Panc1 (cell line): ENCODE measurements around the gene KRT9. TPM values are rescaled to one million over a fixed set of nuclear protein-coding genes. Genes with fewer than 3 reads are reported as not detected.
"Not testable (repeated sequence)": the region's sequence is repeated elsewhere in the genome, so short reads cannot be mapped to it uniquely, and the experiment has no call there.

Experiments
- ATAC-seq: fragments of 200-7000 bp; cut with Tn5 transposase; 2 replicates; pipeline ENCODE4 v1.9.1; 2020; ENCODE audit warnings: mild to moderate bottlenecking, moderate library complexity
- BruUV-seq: library from RNA; stranded (reverse); fragments of 400-500 nt; replicated peaks from 2 replicates; lab custom pipeline; 2021; lab: Mats Ljungman, UMichigan
- CTCF ChIA-PET: fragments of 300-600 bp; sonication (Branson Sonifier 250); formaldehyde crosslinking; loops from one replicate; lab custom pipeline; 2022; ENCODE audit warnings: antibody characterized with exemption; lab: Charles Lee
- POLR2A ChIA-PET: fragments of 300-600 bp; sonication (Branson Sonifier 250); formaldehyde crosslinking; loops from one replicate; lab custom pipeline; 2022; ENCODE audit warnings: antibody characterized with exemption; lab: Charles Lee
- DNase-seq: peaks from one replicate; pipeline ENCODE4 v3.0.0-alpha.2; 2010; ENCODE audit warnings: low read depth, low spot score
- H3K27ac ChIP-seq: 2 replicates; pipeline ENCODE4 v1.5.1; 2011; ENCODE audit warnings: mild to moderate bottlenecking, low read length, inconsistent platforms
- H3K27me3 ChIP-seq: fragments of 200-500 bp; sonication (Bioruptor generic); 2 replicates; pipeline ENCODE4 v1.6.0; 2014; ENCODE audit warnings: low read length, inconsistent platforms; ENCODE audit not compliant: control insufficient read depth, insufficient read depth
- H3K36me3 ChIP-seq: fragments of 200-500 bp; sonication (Bioruptor generic); 2 replicates; pipeline ENCODE4 v1.5.1; 2014; ENCODE audit warnings: inconsistent platforms, mild to moderate bottlenecking, low read length, moderate library complexity; ENCODE audit not compliant: control insufficient read depth, insufficient read depth
- H3K4me1 ChIP-seq: 2 replicates; pipeline ENCODE4 v1.5.1; 2011; ENCODE audit warnings: inconsistent platforms, mild to moderate bottlenecking, low read length, moderate library complexity; ENCODE audit not compliant: control insufficient read depth, insufficient read depth
- H3K4me3 ChIP-seq, 2 experiments: 2 replicates each; pipeline ENCODE4 v1.5.1; 2011 to 2012; ENCODE audit warnings: low read depth in 2 of 2, low read length in 2 of 2, mild to moderate bottlenecking in 2 of 2, inconsistent platforms in 1 of 2, moderate library complexity in 1 of 2
- H3K9me3 ChIP-seq: fragments of 200-500 bp; sonication (Bioruptor generic); 2 replicates; pipeline ENCODE4 v1.5.1; 2014; ENCODE audit warnings: low read depth, mild to moderate bottlenecking, inconsistent platforms, low read length, moderate library complexity; ENCODE audit not compliant: control insufficient read depth, insufficient read depth
- POLR2AphosphoS5 ChIP-seq: IDR thresholded peaks from 2 replicates; pipeline ENCODE4 v1.6.1; 2012; ENCODE audit warnings: mild to moderate bottlenecking, low read depth, low read length, moderate library complexity
- REST ChIP-seq, 2 experiments: IDR thresholded peaks; 2 replicates each; pipeline ENCODE4 v1.6.1; 2011 to 2012; ENCODE audit warnings: low read depth in 2 of 2, control low read depth in 1 of 2, low read length in 1 of 2, mild to moderate bottlenecking in 1 of 2, moderate library complexity in 1 of 2; ENCODE audit not compliant: insufficient read depth in 1 of 2
- SIN3A ChIP-seq: IDR thresholded peaks from 2 replicates; pipeline ENCODE4 v1.6.1; 2012; ENCODE audit warnings: low read depth, mild to moderate bottlenecking, low read length, moderate library complexity, borderline replicate concordance; ENCODE audit not compliant: insufficient read depth
- TCF7L2 ChIP-seq: IDR thresholded peaks from 2 replicates; pipeline ENCODE4 v1.6.1; 2011; ENCODE audit warnings: mild to moderate bottlenecking, low read depth, low read length, inconsistent platforms
- in situ Hi-C: cut with HindIII; loops from 2 replicates; pipeline ENCODE4 v1.10.0; 2016; ENCODE audit warnings: low sequenced_read_pairs, low pct_unique_long_range_greater_than_20kb
- intact Hi-C: fragments of 100-400 bp; cut with micrococcal nuclease; formaldehyde crosslinking; loops from one replicate; pipeline ENCODE4 v1.10.0; 2022; ENCODE audit not compliant: unreplicated experiment
- total RNA-seq: library from RNA; stranded (reverse); gene quantifications from one replicate; pipeline ENCODE4 v1.2.1, GENCODE V29; 2021; ENCODE audit not compliant: unreplicated experiment
- TF ChIP-seq, protein P1 (sequence below): fragments of 450-650 bp; IDR thresholded peaks from 2 replicates; pipeline ENCODE4 v1.5.1; 2017; ENCODE audit warnings: mild to moderate bottlenecking

KRT9 gene
- total RNA-seq, 1 experiment from 2014 or later, result not detected

- no peaks in the 10 kb centered on the region for H3K27me3 ChIP-seq
- no peak for TF ChIP-seq POLR2AphosphoS5
- no peak for TF ChIP-seq REST (IDR thresholded peaks at IDR 0.05; ENCODE audit: insufficient read depth in 1 of 2, low read depth in 2 of 2, low read length in 1 of 2)
- no peak for TF ChIP-seq SIN3A
- TF ChIP-seq, protein P1, sequence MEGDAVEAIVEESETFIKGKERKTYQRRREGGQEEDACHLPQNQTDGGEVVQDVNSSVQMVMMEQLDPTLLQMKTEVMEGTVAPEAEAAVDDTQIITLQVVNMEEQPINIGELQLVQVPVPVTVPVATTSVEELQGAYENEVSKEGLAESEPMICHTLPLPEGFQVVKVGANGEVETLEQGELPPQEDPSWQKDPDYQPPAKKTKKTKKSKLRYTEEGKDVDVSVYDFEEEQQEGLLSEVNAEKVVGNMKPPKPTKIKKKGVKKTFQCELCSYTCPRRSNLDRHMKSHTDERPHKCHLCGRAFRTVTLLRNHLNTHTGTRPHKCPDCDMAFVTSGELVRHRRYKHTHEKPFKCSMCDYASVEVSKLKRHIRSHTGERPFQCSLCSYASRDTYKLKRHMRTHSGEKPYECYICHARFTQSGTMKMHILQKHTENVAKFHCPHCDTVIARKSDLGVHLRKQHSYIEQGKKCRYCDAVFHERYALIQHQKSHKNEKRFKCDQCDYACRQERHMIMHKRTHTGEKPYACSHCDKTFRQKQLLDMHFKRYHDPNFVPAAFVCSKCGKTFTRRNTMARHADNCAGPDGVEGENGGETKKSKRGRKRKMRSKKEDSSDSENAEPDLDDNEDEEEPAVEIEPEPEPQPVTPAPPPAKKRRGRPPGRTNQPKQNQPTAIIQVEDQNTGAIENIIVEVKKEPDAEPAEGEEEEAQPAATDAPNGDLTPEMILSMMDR, result no peak
- no peak for TF ChIP-seq TCF7L2
- in situ Hi-C loops, result no loop called here
- H3K27ac ChIP-seq, result no peak overlapping the region
- ATAC-seq (peak; percentile 30), DNase-seq (no peak)
- POLR2A ChIA-PET, result no interaction called here
- no peaks in the 10 kb centered on the region for H3K36me3 ChIP-seq
- no peaks in the 10 kb centered on the region for H3K9me3 ChIP-seq
- CTCF ChIA-PET, result no interaction called here
- BruUV-seq, result no TSS peak
- peaks cover 7% of the 10 kb centered on the region for H3K4me1 ChIP-seq
- H3K4me3 ChIP-seq, result no peak overlapping the region
- intact Hi-C loops, result no loop called here
Observed at GRCh38 chr17:41617698-41618097, 45.8 kb upstream of the KRT9 start.

GRCh38 chr17:41617136-41617535 lies 45.3 kb upstream of the KRT9 start:
- Histone ChIP-seq H3K36me3 (no peaks in the 10 kb centered on the region), H3K4me3 (no peak overlapping the region), H3K9me3 (no peaks in the 10 kb centered on the region), H3K27me3 (no peaks in the 10 kb centered on the region), H3K4me1 (peaks cover 8% of the 10 kb centered on the region), H3K27ac (no peak overlapping the region)
- intact Hi-C loops (no loop called here), in situ Hi-C loops (no loop called here)
- no TSS peak for BruUV-seq
- no peak; the same call in 1 of the 2 replicates for ATAC-seq
- no peak for TF ChIP-seq SIN3A
- TF ChIP-seq, protein P1, result no peak
- no peak for TF ChIP-seq TCF7L2
- TF ChIP-seq POLR2AphosphoS5, result no peak
- no peak for TF ChIP-seq REST (IDR thresholded peaks at IDR 0.05; ENCODE audit: insufficient read depth in 1 of 2, low read depth in 2 of 2, low read length in 1 of 2)
- POLR2A ChIA-PET, result no interaction called here
- CTCF ChIA-PET, result interaction anchor here (0.6 kb wide), 1 partner anchor 46 kb away, joined by 4 read pairs; no protein-coding TSS in a partner anchor
- DNase-seq, result no peak

DNA sequence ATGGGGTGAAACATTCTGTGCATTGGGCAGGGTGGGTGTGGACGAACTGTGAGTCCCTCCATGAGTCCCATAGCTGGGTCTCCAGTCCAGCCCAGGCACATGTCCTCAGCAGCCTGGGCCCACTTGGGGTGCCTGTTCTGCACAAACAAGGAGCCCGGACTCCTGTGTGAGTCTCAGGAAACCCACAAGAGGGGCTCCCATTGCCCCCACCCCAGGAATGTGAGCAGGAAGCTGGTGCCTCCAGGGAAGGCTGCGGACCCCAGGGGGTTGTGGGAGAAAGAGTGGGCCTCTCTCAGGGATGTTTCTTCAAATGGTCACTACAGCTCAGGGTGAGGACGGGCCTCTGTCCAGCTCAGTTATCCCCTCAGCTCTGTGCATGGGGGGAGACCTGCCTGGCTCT lies 44.6 kb upstream of the KRT9 start:
- POLR2A ChIA-PET, H3K36me3 ChIP-seq, H3K27me3 ChIP-seq, H3K4me3 ChIP-seq, BruUV-seq, DNase-seq, in situ Hi-C loops, H3K27ac ChIP-seq, H3K9me3 ChIP-seq, intact Hi-C loops, H3K4me1 ChIP-seq, ATAC-seq: not testable (repeated sequence)
- CTCF ChIA-PET, result interaction anchor here (0.6 kb wide), 1 partner anchor 47 kb away, joined by 4 read pairs; no protein-coding TSS in a partner anchor
